Measurements from ENCODE around the gene AGGF1.

AGGF1 gene

GRCh38 chr5:77083088-77083487 is 52.9 kb downstream of the AGGF1 start:
- peak; percentile 44 for DNase-seq (ENCODE audit: low spot score)
- in situ Hi-C loops (cut with MboI; ENCODE audit: low sequenced_read_pairs, unreplicated experiment), result no loop called here
- no peak for TF ChIP-seq CTCF (IDR thresholded peaks at IDR 0.05; ENCODE audit: borderline replicate concordance, control extremely low read depth, extremely low read depth, insufficient read depth, missing control alignments)

GRCh38 chr5:77086368-77086688 is 56.1 kb downstream of the AGGF1 start:
- in situ Hi-C loops (cut with MboI; ENCODE audit: low sequenced_read_pairs, unreplicated experiment), result no loop called here
- no peak for DNase-seq (ENCODE audit: low spot score)
- TF ChIP-seq CTCF (IDR thresholded peaks at IDR 0.05; ENCODE audit: borderline replicate concordance, control extremely low read depth, extremely low read depth, insufficient read depth, missing control alignments), result no peak

GRCh38 chr5:77086689-77087483 is 56.7 kb downstream of the AGGF1 start, which contains the start of gene ZBED3:
ZBED3 (minus strand) TSS chr5:77087285; CDS start chr5:77077878, 9,407 bp downstream.
- in situ Hi-C loops (cut with MboI; ENCODE audit: low sequenced_read_pairs, unreplicated experiment), result no loop called here
- no peak for TF ChIP-seq CTCF (IDR thresholded peaks at IDR 0.05; ENCODE audit: borderline replicate concordance, control extremely low read depth, extremely low read depth, insufficient read depth, missing control alignments)
- peak; percentile 70 for DNase-seq (ENCODE audit: low spot score)

GRCh38 chr5:77087484-77088261 is 57.5 kb downstream of the AGGF1 start:
- no peak for TF ChIP-seq CTCF (IDR thresholded peaks at IDR 0.05; ENCODE audit: borderline replicate concordance, control extremely low read depth, extremely low read depth, insufficient read depth, missing control alignments)
- DNase-seq (ENCODE audit: low spot score), result no peak
- in situ Hi-C loops (cut with MboI; ENCODE audit: low sequenced_read_pairs, unreplicated experiment), result no loop called here

- in situ Hi-C loops (cut with MboI; ENCODE audit: low sequenced_read_pairs, unreplicated experiment), result no loop called here
- no peak for TF ChIP-seq CTCF (IDR thresholded peaks at IDR 0.05; ENCODE audit: borderline replicate concordance, control extremely low read depth, extremely low read depth, insufficient read depth, missing control alignments)
- DNase-seq (ENCODE audit: low spot score), result no peak
Observed at GRCh38 chr5:77095189-77095588, 65.0 kb downstream of the AGGF1 start.

GRCh38 chr5:77101298-77101697 is 71.1 kb downstream of the AGGF1 start:
- no peak for TF ChIP-seq CTCF (IDR thresholded peaks at IDR 0.05; ENCODE audit: borderline replicate concordance, control extremely low read depth, extremely low read depth, insufficient read depth, missing control alignments)
- in situ Hi-C loops (cut with MboI; ENCODE audit: low sequenced_read_pairs, unreplicated experiment), result no loop called here

More at GRCh38 chr5:77101298-77101697, 71.1 kb downstream of the AGGF1 start:
- no peak for DNase-seq (ENCODE audit: low spot score)
